Measurements from ENCODE around the gene AOC1.

The AOC1 gene

GRCh38 chr7:150855046-150855445 lies 2.7 kb downstream of the AOC1 start:
- Mint-ChIP-seq H3K27me3 (ENCODE audit: low read depth) (peaks cover 13% of the 10 kb centered on the region), H3K36me3 (ENCODE audit: low read depth) (no peaks in the 10 kb centered on the region), H3K4me3 (peak overlapping the region in 1 of 3 experiments; percentile 53), H3K4me1 (peaks cover 10% of the 10 kb centered on the region), H3K27ac (peak overlapping the region in 2 of 3 experiments; percentile 24 to 73), H3K9me3 (no peaks in the 10 kb centered on the region)
- TF ChIP-seq, protein P1, sequence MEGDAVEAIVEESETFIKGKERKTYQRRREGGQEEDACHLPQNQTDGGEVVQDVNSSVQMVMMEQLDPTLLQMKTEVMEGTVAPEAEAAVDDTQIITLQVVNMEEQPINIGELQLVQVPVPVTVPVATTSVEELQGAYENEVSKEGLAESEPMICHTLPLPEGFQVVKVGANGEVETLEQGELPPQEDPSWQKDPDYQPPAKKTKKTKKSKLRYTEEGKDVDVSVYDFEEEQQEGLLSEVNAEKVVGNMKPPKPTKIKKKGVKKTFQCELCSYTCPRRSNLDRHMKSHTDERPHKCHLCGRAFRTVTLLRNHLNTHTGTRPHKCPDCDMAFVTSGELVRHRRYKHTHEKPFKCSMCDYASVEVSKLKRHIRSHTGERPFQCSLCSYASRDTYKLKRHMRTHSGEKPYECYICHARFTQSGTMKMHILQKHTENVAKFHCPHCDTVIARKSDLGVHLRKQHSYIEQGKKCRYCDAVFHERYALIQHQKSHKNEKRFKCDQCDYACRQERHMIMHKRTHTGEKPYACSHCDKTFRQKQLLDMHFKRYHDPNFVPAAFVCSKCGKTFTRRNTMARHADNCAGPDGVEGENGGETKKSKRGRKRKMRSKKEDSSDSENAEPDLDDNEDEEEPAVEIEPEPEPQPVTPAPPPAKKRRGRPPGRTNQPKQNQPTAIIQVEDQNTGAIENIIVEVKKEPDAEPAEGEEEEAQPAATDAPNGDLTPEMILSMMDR (IDR thresholded peaks at IDR 0.05; ENCODE audit: unreplicated experiment in 3 of 3): no peak

- H3K4me1 Mint-ChIP-seq: peaks cover 10% of the 10 kb centered on the region
- TF ChIP-seq, protein P1 (IDR thresholded peaks at IDR 0.05; ENCODE audit: unreplicated experiment in 3 of 3): no peak
- H3K27me3 Mint-ChIP-seq (ENCODE audit: low read depth): peaks cover 13% of the 10 kb centered on the region
- peak overlapping the region in 1 of 3 experiments; percentile 24 for H3K27ac Mint-ChIP-seq
- no peak overlapping the region for H3K4me3 Mint-ChIP-seq
- no peaks in the 10 kb centered on the region for H3K36me3 Mint-ChIP-seq (ENCODE audit: low read depth)
- no peaks in the 10 kb centered on the region for H3K9me3 Mint-ChIP-seq
These were observed 3.4 kb downstream of the AOC1 start for GRCh38 chr7:150855476-150856302.

DNA sequence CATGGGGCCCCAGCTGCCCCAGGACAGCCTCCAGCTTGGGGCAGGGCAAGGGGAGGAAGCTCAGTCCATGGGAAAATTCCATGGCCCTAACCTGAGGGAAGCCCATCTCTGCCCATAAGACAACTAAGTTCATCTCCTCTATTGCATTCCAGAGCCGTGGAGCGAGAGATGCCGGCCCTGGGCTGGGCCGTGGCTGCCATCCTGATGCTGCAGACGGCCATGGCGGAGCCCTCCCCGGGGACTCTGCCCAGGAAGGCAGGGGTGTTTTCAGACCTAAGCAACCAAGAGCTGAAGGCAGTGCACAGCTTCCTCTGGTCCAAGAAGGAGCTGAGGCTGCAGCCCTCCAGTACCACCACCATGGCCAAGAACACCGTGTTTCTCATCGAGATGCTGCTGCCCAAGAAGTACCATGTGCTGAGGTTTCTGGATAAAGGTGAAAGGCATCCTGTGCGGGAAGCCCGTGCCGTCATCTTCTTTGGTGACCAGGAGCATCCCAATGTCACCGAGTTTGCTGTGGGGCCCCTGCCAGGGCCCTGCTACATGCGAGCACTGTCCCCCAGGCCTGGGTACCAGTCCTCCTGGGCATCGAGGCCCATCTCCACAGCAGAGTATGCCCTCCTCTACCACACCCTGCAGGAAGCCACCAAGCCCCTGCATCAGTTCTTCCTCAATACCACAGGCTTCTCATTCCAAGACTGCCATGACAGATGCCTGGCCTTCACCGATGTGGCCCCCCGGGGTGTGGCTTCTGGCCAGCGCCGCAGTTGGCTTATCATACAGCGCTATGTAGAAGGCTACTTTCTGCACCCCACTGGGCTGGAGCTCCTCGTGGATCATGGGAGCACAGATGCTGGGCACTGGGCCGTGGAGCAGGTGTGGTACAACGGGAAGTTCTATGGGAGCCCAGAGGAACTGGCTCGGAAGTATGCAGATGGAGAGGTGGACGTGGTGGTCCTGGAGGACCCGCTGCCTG lies 4.3 kb downstream of the AOC1 start:
- Mint-ChIP-seq H3K27ac (no peak overlapping the region), H3K27me3 (ENCODE audit: low read depth) (peaks cover 12% of the 10 kb centered on the region), H3K4me3 (no peak overlapping the region), H3K9me3 (no peaks in the 10 kb centered on the region), H3K36me3 (ENCODE audit: low read depth) (no peaks in the 10 kb centered on the region), H3K4me1 (peaks cover 10% of the 10 kb centered on the region)
- TF ChIP-seq, protein P1 (IDR thresholded peaks at IDR 0.05; ENCODE audit: unreplicated experiment in 3 of 3): no peak

GRCh38 chr7:150857276-150858055 lies 5.1 kb downstream of the AOC1 start:
- peaks cover 8% of the 10 kb centered on the region for H3K27me3 Mint-ChIP-seq (ENCODE audit: low read depth)
- peaks cover 10% of the 10 kb centered on the region for H3K4me1 Mint-ChIP-seq
- H3K36me3 Mint-ChIP-seq (ENCODE audit: low read depth): no peaks in the 10 kb centered on the region
- H3K27ac Mint-ChIP-seq: no peak overlapping the region
- H3K4me3 Mint-ChIP-seq: no peak overlapping the region
- TF ChIP-seq, protein P1 (IDR thresholded peaks at IDR 0.05; ENCODE audit: unreplicated experiment in 3 of 3): no peak
- H3K9me3 Mint-ChIP-seq: no peaks in the 10 kb centered on the region

- no peak overlapping the region for H3K4me3 Mint-ChIP-seq
- no peaks in the 10 kb centered on the region for H3K36me3 Mint-ChIP-seq (ENCODE audit: low read depth)
- TF ChIP-seq, protein P1 (IDR thresholded peaks at IDR 0.05; ENCODE audit: unreplicated experiment in 3 of 3): no peak
- no peaks in the 10 kb centered on the region for H3K9me3 Mint-ChIP-seq
- peaks cover 8% of the 10 kb centered on the region for H3K27me3 Mint-ChIP-seq (ENCODE audit: low read depth)
- no peak overlapping the region for H3K27ac Mint-ChIP-seq
- H3K4me1 Mint-ChIP-seq: peaks cover 10% of the 10 kb centered on the region
These were observed 6.2 kb downstream of the AOC1 start for GRCh38 chr7:150858236-150859197.
